Glomerular endothelial cell (primary cell): ENCODE results near the gene CFAP251. TPM values are rescaled to one million over a fixed set of nuclear protein-coding genes. Genes with fewer than 3 reads are reported as not detected.
"Not testable (repeated sequence)": the region's sequence is repeated elsewhere in the genome, so short reads cannot be mapped to it uniquely, and the experiment has no call there.

Source experiments
- DNase-seq: peaks from one replicate; pipeline ENCODE4 v3.0.0-alpha.2; 2011; ENCODE audit warnings: low read depth, low spot score; ENCODE audit errors: extremely low read depth
- total RNA-seq: library from RNA; depleted of rRNA; stranded (reverse); fragments of >200 nt; gene quantifications from 2 replicates; pipeline ENCODE4 v1.2.3, GENCODE V29; 2015

CFAP251 gene
- 3.0 and 13.5 TPM in 2 replicates for total RNA-seq

DNA sequence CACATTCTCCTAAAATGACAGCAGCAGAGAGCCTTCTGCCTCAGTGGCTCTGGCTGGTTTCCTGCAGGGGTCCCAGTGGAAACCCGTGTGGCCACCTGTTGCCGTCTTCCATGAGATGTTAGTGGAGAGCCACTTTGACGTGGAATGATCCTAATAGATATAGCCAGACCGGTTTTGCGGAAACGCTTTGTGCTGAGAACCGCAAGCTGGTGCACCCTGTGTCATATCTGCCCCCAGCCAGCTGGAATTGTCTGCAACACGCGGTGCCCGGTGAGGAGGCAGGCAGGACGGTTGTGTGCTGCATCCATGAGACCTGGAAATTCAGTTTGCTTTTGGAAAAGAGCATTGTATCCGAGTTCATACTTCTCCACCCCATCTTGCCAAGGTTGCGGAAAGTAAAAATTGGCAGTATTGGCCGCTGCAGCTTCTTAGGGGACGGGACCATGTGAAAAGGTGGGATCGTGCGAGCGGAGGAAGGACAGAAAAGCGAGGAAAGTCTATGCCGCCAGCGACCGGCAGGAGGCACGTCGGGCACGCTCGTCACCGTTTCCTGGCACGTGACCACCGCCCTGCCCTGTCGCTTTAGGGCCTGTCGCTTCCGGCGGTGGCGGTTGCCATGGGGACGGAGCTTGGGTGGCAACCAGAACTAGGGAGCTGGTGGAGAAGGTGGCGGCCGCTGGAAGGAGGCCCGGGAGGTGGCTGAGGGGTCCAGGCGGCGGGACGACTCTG lies at the start of gene CFAP251:
CFAP251 (plus strand) TSS at position 643 of the 729 bp plus-strand sequence. CDS start 2,714 bp downstream, outside the sequence.
- no peak for DNase-seq

- not testable (repeated sequence) for DNase-seq
These were observed 49.2 kb upstream of the CFAP251 start for GRCh38 chr12:121869229-121869628.

GRCh38 chr12:121871467-121871866 lies 46.9 kb upstream of the CFAP251 start:
- no peak for DNase-seq

DNA sequence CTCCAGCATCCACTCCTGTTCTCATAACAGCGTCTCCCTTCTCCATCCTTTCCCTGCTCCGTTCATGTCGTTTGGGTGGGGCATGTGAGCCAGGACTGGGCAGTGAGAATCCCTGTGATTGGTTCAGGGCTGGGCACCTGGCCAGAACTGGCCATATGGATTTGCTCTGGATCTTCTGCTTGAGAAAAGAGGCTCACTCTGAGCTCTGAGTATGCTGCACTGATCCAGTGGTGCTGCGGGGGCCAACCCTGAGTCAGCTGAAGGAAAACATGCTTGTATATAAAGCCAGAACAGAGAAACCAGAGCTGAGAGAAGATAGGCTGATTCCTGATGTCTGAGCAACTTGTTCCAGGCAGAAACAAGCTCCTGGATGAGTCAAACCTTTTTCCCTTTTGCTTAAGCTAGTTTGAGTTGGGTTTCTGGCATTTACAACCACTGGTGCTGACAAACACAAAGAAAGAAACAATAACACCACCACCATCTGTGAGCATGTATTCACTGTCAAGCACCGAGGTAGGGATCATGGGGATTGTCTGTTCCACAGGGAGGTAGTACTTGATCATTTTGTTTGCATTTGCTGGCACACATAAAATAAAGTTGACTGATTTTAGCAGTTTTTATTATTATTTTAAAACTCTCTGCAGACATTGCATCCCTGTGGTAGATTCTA lies 45.7 kb upstream of the CFAP251 start:
- no peak for DNase-seq

DNA sequence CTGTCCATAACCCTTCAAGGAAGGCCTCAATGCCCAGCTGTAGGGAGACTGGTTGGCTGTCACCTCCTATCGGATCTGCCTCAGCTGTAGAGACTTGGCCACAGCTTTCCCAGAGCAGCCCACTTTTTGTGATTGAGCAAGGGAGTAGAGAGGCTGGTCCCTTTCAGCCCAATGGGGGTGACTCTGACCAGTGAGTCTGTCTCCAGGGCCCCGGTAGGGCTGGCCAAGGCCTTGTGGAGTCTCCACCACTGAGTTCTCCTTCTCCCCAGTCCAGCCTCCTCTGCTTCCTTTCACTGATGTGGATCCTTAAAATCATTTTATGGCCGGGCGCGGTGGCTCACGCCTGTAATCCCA lies 45.2 kb upstream of the CFAP251 start:
- DNase-seq, result no peak

GRCh38 chr12:121874071-121874470 lies 44.3 kb upstream of the CFAP251 start:
- no peak for DNase-seq

- no peak for DNase-seq
These were observed 42.8 kb upstream of the CFAP251 start for GRCh38 chr12:121875582-121875981.

DNA sequence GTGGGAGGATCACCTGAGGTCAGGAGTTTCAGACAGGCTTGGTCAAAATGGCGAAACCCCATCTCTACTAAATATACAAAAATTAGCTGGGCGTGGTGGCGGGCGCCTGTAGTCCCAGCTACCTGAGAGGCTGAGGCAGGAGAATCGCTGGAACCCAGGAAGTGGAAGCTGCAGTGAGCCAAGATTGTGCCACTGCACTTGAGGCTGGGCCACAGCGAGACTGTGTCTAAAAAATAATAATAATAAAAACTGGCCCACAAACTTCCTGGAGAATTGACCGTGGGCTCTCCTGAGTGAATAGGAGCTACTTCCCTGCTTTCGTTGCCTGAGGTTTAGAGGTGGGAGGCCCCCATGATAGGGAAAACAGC lies 42.3 kb upstream of the CFAP251 start:
- not testable (repeated sequence) for DNase-seq

DNA sequence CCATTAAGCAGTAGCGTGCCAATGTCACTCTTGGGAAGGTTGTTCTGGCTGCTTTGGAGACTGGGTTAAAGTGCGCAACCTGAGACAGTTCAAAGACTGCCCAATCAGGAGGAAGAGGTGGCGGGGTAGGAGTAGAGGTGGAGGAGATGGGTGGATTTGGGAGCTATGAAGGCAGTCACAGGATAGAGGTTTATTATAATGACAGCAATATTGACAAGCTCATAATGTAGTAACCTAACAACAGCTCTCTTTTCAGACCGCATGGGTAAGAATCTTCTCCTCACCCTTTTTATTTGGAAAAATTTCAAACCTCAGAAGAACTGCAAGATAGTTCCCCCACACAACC lies 35.1 kb upstream of the CFAP251 start:
- no peak for DNase-seq

DNA sequence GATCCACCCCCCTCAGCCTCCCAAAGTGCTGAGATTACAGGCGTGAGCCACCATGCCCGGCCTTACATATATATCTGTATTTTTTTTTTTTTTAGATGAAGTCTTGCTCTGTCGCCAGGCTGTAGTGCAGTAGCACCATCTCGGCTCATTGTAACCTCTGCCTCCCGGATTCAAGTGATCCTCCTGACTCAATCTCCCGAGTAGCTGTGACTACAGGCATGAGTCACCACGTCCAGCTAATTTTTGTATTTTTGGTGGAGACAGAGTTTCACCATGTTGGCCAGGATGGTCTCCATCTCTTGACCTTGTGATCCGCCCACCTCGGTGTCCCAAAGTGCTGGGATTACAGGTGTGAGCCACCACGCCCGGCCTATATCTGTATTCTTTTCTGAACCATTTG lies 33.3 kb upstream of the CFAP251 start:
- not testable (repeated sequence) for DNase-seq

DNA sequence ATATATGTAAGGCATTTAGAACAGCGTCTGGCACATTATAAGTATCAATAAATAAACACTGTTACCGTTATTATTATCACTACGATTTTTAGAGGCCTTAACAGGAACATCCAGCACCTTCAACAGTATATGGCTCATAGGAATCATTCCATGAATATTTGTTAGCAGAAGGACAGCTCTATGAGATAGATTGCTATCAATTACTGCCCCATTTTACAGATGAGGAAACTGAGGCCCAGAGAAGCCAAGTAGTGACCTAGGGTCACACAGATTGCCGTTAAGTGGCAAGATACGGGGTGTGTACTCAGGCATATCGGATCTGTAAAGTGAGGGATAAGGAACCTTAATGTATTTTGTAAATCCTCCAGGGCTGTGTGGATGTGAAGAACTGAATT lies 30.3 kb upstream of the CFAP251 start:
- no peak for DNase-seq

DNA sequence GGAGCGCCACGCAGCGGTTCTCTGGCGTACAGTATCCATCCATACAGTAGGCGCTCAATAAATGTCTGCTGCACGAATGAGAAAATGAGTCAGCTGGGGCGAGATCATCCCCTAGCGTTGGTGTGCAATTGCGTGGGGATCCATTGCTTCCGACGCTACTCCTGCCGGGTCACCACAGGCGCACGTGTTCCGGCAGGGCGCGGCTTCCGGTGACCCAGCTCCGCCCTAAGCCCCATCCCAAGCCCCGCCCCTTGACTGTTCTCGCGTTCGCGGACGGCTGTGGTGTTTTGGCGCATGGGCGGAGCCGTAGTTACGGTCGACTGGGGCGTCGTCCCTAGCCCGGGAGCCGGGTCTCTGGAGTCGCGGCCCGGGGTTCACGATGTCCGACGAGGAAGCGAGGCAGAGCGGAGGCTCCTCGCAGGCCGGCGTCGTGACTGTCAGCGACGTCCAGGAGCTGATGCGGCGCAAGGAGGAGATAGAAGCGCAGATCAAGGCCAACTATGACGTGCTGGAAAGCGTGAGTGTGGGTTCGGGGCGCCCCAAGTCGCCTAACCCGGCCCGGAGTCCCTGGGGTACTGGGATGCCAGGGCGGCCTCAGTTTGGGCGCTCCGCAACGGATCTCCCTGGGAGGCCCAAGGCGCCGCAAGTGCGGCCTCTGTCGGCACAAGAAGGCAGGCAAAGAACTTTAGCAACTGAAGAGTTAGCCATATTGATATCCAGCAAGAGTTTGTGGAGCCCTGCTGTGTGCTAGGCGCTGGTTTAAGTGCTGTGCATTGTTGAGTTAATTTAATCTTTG lies 29.7 kb upstream of the CFAP251 start, which contains the start of gene PSMD9:
PSMD9 (plus strand) TSS at position 313 of the 796 bp plus-strand sequence; CDS start at position 380, 67 bp downstream.
- peak; percentile 71 for DNase-seq

DNA sequence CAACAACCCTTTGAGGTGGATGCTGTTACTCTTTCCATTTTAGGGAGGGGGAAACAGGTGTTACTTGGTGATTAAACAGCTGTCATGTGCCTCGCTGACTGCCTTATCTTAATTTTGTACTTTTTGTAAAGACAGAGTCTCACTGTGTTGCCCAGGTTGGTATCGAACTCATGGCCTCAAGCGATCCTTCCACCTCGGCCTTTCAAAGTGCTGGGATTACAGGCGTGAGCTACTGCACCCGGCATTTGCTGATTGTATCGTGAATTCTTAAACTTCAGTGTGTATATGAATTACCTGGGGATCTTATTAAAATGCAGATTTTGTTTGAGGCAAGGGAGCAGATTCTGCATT lies 29.1 kb upstream of the CFAP251 start:
- DNase-seq, result no peak

DNA sequence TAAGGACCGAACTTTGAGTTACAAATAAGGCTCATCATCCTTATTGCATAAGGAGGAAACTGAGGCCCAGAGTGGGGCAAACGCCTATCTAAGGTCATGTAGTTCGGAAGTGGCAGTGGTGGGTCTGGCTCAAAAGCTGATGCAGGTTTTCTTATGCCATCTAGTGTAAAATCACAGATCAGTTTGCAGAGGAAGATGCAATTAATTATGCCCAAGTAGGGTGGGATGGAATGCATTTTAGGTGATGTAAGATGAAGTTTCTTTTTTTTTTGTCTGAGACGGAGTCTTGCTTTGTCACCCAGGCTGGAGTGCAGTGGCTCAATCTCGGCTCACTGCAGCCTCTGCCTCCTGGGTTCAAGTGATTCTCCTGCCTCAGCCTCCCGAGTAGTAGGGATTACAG lies 28.7 kb upstream of the CFAP251 start:
- DNase-seq, result not testable (repeated sequence)

- DNase-seq, result no peak
These were observed 25.5 kb upstream of the CFAP251 start for GRCh38 chr12:121892673-121893561.

DNA sequence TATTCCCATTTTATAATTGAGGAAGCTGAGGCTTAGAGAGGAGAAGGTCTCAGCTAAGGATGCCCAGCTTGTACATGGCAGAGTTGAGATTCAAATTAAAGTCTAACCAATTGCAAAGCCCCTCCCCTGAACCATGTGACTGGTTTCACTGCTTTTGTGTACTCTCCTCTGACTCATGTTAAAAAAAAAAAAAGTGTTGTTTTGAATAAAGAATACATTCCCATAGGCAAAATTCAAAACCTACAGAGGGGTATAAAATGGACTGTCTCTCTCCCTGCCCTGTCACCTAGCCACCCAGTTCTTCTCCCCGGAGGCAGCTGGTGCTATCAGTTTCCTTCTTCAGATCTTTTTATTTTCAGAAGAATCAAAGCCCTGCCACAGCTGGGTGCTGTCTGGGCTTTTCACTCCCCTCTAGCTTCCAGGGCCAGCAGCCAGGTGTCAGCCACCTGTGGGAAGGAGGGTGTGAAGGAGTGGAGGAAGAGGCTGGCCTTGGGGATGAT lies 24.4 kb upstream of the CFAP251 start:
- DNase-seq, result no peak

DNA sequence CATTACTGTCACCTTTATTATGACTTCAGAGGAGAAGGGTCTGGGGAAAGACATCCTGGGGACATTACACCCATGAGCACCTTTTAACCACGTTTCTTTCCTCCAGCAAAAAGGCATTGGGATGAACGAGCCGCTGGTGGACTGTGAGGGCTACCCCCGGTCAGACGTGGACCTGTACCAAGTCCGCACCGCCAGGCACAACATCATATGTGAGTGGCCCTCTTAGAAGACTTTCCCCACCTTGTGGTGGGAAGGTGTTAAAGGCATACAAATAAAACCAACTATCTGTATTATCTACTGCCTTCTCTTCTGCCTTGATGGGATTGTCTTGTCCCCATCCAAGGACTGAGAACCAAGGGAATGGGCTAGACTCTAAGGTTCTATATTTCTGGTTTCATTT lies 23.8 kb upstream of the CFAP251 start:
- no peak for DNase-seq

GRCh38 chr12:121898287-121898686 lies 20.1 kb upstream of the CFAP251 start:
- DNase-seq, result no peak

- DNase-seq, result no peak
These were observed 18.8 kb upstream of the CFAP251 start for GRCh38 chr12:121899590-121899989.

DNA sequence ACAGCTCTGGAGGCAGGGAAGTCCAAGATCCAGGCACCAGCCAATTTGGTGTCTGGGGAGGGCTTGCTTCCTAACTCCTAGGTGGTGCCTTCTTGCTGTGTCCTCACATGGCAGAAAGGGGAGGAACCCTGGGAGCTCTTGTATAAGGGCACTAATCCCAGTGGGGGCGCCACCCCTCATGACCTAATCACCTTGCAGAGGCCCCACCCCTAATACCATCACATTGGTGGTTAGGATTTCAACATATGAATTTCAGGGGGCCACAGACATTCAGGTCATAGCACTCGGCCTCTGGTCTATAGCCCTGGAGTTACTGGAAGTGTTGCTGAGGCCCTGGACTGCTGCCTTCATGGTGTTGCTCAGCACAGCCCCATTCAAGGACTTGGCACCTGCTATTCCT lies 15.2 kb upstream of the CFAP251 start:
- no peak for DNase-seq

GRCh38 chr12:121905746-121906145 lies 12.6 kb upstream of the CFAP251 start:
- no peak for DNase-seq
